HCT116 (cell line): Measurements from ENCODE around the gene SLC25A47. TPM values are rescaled to one million over a fixed set of nuclear protein-coding genes. Genes with fewer than 3 reads are reported as not detected.

Experiments used
- ATAC-seq: fragments of 200-7000 bp; cut with Tn5 transposase; 2 replicates; pipeline ENCODE4 v1.9.1; 2020; ENCODE audit warnings: mild to moderate bottlenecking, moderate library complexity
- BruUV-seq: library from RNA; stranded (reverse); fragments of 400-500 nt; replicated peaks from 2 replicates; lab custom pipeline; 2021; lab: Mats Ljungman, UMichigan
- CTCF ChIA-PET: fragments of 300-600 bp; sonication (Branson Sonifier 250); formaldehyde crosslinking; loops from one replicate; lab custom pipeline; 2021; ENCODE audit warnings: antibody characterized with exemption; lab: Charles Lee
- POLR2A ChIA-PET: fragments of 300-600, 350-600 bp; sonication (Branson Sonifier 250); formaldehyde crosslinking; loops from one replicate; lab custom pipeline; 2021; ENCODE audit warnings: antibody characterized with exemption; lab: Charles Lee
- RAD21 ChIA-PET, 2 experiments: fragments of 300-600 bp; sonication (Branson Sonifier 250); formaldehyde crosslinking; loops; one replicate each; lab custom pipeline; 2023; ENCODE audit warnings: low total read pairs in 2 of 2; ENCODE audit not compliant: uncharacterized antibody in 2 of 2, unreplicated experiment in 2 of 2, low non-redundant PET in 1 of 2; lab: Charles Lee
- DNase-seq: peaks from one replicate; pipeline ENCODE4 v3.0.0-alpha.2; 2010; ENCODE audit warnings: low read depth, low spot score
- H2AFZ ChIP-seq: fragments of 200-600 bp; shearing (Covaris generic), sonication (generic); 2 replicates; pipeline ENCODE4 v1.6.1; 2017; ENCODE audit warnings: low read depth, mixed run types, mixed read lengths, antibody characterized with exemption, low read length; ENCODE audit not compliant: poor library complexity, severe bottlenecking
- H3K27ac ChIP-seq: 2 replicates; pipeline ENCODE4 v1.5.1; 2012; ENCODE audit warnings: low read depth, low read length
- H3K27me3 ChIP-seq: fragments of 200-600 bp; sonication (generic); 2 replicates; pipeline ENCODE4 v1.6.1; 2016; ENCODE audit warnings: mixed run types, low read length, mixed read lengths; ENCODE audit not compliant: insufficient read depth
- H3K36me3 ChIP-seq, 2 experiments: fragments of 200-500 bp in 1 of 2; fragments of 200-600 bp in 1 of 2; sonication (Bioruptor generic) in 1 of 2; sonication (generic) in 1 of 2; 2 replicates each; pipeline versions ENCODE4 v1.5.1 to v1.6.1; 2014 to 2016; ENCODE audit warnings: low read length in 2 of 2, inconsistent platforms in 1 of 2, mixed read lengths in 1 of 2, mixed run types in 1 of 2; ENCODE audit not compliant: insufficient read depth in 2 of 2, control insufficient read depth in 1 of 2
- H3K4me1 ChIP-seq, 2 experiments: fragments of 200-600 bp in 1 of 2; sonication (generic) in 1 of 2; 2 replicates each; pipeline versions ENCODE4 v1.5.1 to v1.6.1; 2012 to 2017; ENCODE audit warnings: low read length in 2 of 2, inconsistent platforms in 1 of 2, mild to moderate bottlenecking in 1 of 2, mixed read lengths in 1 of 2, mixed run types in 1 of 2, moderate library complexity in 1 of 2; ENCODE audit not compliant: insufficient read depth in 2 of 2, control insufficient read depth in 1 of 2
- H3K4me2 ChIP-seq: fragments of 200-600 bp; sonication (generic); 2 replicates; pipeline ENCODE4 v1.6.1; 2017; ENCODE audit warnings: mixed run types, low read length, mixed read lengths
- H3K4me3 ChIP-seq, 2 experiments: fragments of 200-600 bp in 1 of 2; sonication (generic) in 1 of 2; replicated peaks in 1 of 2; 2 replicates each; pipeline ENCODE4 v1.5.1; 2011 to 2016; ENCODE audit warnings: low read length in 2 of 2, control low read depth in 1 of 2, low read depth in 1 of 2, mild to moderate bottlenecking in 1 of 2, mixed read lengths in 1 of 2, mixed run types in 1 of 2
- H3K79me2 ChIP-seq: fragments of 200-600 bp; sonication (generic); 2 replicates; pipeline ENCODE4 v1.6.1; 2017; ENCODE audit warnings: mild to moderate bottlenecking, mixed run types, low read length, moderate library complexity, mixed read lengths; ENCODE audit not compliant: insufficient read depth
- H3K9ac ChIP-seq: fragments of 200-600 bp; sonication (generic); 2 replicates; pipeline ENCODE4 v1.6.1; 2016; ENCODE audit warnings: low read length, mixed read lengths
- H3K9me2 ChIP-seq: fragments of 200-600 bp; sonication (generic), shearing (Covaris generic); 2 replicates; pipeline ENCODE4 v1.6.1; 2017; ENCODE audit warnings: mixed run types, mild to moderate bottlenecking, moderate library complexity; ENCODE audit not compliant: insufficient read depth
- H3K9me3 ChIP-seq, 2 experiments: fragments of 200-500 bp in 1 of 2; fragments of 200-600 bp in 1 of 2; sonication (Bioruptor generic) in 1 of 2; sonication (generic) in 1 of 2; 2 replicates each; pipeline ENCODE4 v1.6.1; 2014 to 2017; ENCODE audit warnings: low read length in 2 of 2, mixed read lengths in 2 of 2, inconsistent platforms in 1 of 2, low read depth in 1 of 2, mild to moderate bottlenecking in 1 of 2, mixed run types in 1 of 2, moderate library complexity in 1 of 2; ENCODE audit not compliant: control insufficient read depth in 1 of 2, insufficient read depth in 1 of 2
- H4K20me1 ChIP-seq: fragments of 200-600 bp; sonication (generic), shearing (Covaris generic); 2 replicates; pipeline ENCODE4 v1.6.1; 2017; ENCODE audit warnings: mixed run types, mild to moderate bottlenecking, moderate library complexity; ENCODE audit not compliant: insufficient read depth
- ATF3 ChIP-seq: IDR thresholded peaks from 2 replicates; pipeline ENCODE4 v1.6.1; 2012
- CBX3 ChIP-seq: IDR thresholded peaks from 2 replicates; pipeline ENCODE4 v1.6.1; 2012; ENCODE audit warnings: low read depth
- CEBPB ChIP-seq: IDR thresholded peaks from 2 replicates; pipeline ENCODE4 v1.6.1; 2012; ENCODE audit warnings: low read depth
- CTCF ChIP-seq, 3 experiments: fragments of 200-600 bp in 1 of 3; sonication (generic) in 1 of 3; IDR thresholded peaks in 2 of 3; conservative IDR thresholded peaks in 1 of 3; 2 replicates each; pipeline ENCODE4 v1.5.1; 2012 to 2017; ENCODE audit warnings: low read depth in 2 of 3, low read length in 2 of 3, antibody characterized with exemption in 1 of 3, borderline replicate concordance in 1 of 3, control low read depth in 1 of 3, mild to moderate bottlenecking in 1 of 3, mixed read lengths in 1 of 3, mixed run types in 1 of 3, moderate library complexity in 1 of 3; ENCODE audit not compliant: insufficient read depth in 1 of 3
- ELF1 ChIP-seq: IDR thresholded peaks from 2 replicates; pipeline ENCODE4 v1.6.1; 2012; ENCODE audit warnings: low read depth, borderline replicate concordance
- EZH2 ChIP-seq: fragments of 200-600 bp; sonication (generic); IDR thresholded peaks from 2 replicates; pipeline ENCODE4 v1.6.1; 2017; ENCODE audit warnings: antibody characterized with exemption, mixed run types
- EZH2phosphoT487 ChIP-seq: fragments of 200-600 bp; IDR thresholded peaks from 2 replicates; pipeline ENCODE4 v1.6.1; 2018; ENCODE audit warnings: antibody characterized with exemption, borderline replicate concordance
- JUND ChIP-seq: IDR thresholded peaks from 2 replicates; pipeline ENCODE4 v1.6.1; 2012
- POLR2AphosphoS5 ChIP-seq: IDR thresholded peaks from 2 replicates; pipeline ENCODE4 v1.6.1; 2011; ENCODE audit warnings: mild to moderate bottlenecking, low read depth, low read length, moderate library complexity
- RAD21 ChIP-seq: IDR thresholded peaks from 2 replicates; pipeline ENCODE4 v1.6.1; 2012; ENCODE audit warnings: low read depth, mild to moderate bottlenecking
- SIN3A ChIP-seq: IDR thresholded peaks from 2 replicates; pipeline ENCODE4 v1.6.1; 2012; ENCODE audit warnings: low read depth
- SP1 ChIP-seq: IDR thresholded peaks from 2 replicates; pipeline ENCODE4 v1.6.1; 2012; ENCODE audit warnings: low read depth
- TCF7L2 ChIP-seq: IDR thresholded peaks from 2 replicates; pipeline ENCODE4 v1.7.0; 2011; ENCODE audit warnings: borderline replicate concordance, inconsistent platforms; ENCODE audit not compliant: insufficient read depth, insufficient read length; ENCODE audit errors: extremely low read depth
- ZBTB33 ChIP-seq: IDR thresholded peaks from 2 replicates; pipeline ENCODE4 v1.6.1; 2011; ENCODE audit warnings: mild to moderate bottlenecking, low read length, moderate library complexity; ENCODE audit not compliant: insufficient replicate concordance; ENCODE audit errors: extremely low read depth
- ZFX ChIP-seq: fragments of 450-650 bp; IDR thresholded peaks from 2 replicates; pipeline ENCODE4 v1.6.1; 2017
- ZNF274 ChIP-seq: fragments of 200-500 bp; sonication (Bioruptor generic); IDR thresholded peaks from 2 replicates; pipeline ENCODE4 v1.6.1; 2014; ENCODE audit warnings: mild to moderate bottlenecking, low read depth, low read length, inconsistent platforms
- intact Hi-C: fragments of 100-400 bp; cut with micrococcal nuclease; formaldehyde crosslinking; loops from 2 replicates; pipeline ENCODE4 v1.10.0; 2022
- total RNA-seq: library from RNA; stranded (reverse); gene quantifications from one replicate; pipeline ENCODE4 v1.2.1, GENCODE V29; 2021; ENCODE audit not compliant: unreplicated experiment
- TF ChIP-seq, protein P1 (sequence below): IDR thresholded peaks from 2 replicates; pipeline ENCODE4 v1.6.1; 2012

The SLC25A47 gene
- total RNA-seq, 1 experiment from 2014 or later: 0.17 TPM

DNA sequence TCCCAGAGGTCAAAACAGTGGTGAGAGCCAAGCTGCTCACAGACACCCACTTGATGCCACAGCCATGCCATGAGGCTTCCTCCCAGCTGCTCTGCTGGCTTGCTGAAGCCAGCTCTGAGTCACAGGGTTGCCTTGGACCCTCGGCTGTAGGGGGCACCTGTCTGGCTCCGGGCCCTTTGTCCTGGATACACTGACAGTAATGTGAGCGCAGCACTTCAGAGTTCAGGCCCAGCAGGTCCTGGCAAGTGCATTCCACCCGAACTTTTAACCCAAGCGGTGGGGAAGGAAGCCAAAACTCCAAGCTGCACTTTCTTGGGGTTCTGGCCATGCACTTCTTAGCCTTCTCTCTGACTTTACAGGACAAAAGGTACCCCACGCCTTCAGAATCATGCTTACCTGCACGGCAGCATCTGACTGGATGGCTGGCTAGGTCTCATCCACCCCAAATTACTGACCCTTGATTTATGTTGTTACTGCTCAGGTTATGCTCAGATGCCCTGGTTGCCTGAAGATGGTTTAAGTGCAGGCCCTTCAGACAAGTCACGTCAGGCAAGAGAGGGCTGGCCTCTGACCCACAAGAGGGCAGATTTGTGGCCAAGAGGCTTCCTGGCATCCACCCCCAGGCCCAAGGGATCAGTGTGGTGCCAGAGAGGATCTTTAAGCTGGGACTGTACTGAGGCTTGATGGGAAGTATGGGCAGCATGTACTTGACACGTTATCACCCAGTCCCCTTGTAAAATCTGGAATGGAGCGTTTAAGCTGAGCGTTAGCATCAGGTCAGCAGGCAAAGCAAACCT lies 41.7 kb upstream of the SLC25A47 start (continued):
- TF ChIP-seq ZBTB33 (no peak), ELF1 (no peak), CTCF (IDR thresholded peaks at IDR 0.05 in 2 of 3, conservative IDR thresholded peaks at IDR 0.05 in 1 of 3; ENCODE audit: borderline replicate concordance in 1 of 3, insufficient read depth in 1 of 3, low read depth in 2 of 3, low read length in 2 of 3) (no peak), ZFX (no peak), RAD21 (no peak), CEBPB (no peak), TCF7L2 (no peak)

DNA sequence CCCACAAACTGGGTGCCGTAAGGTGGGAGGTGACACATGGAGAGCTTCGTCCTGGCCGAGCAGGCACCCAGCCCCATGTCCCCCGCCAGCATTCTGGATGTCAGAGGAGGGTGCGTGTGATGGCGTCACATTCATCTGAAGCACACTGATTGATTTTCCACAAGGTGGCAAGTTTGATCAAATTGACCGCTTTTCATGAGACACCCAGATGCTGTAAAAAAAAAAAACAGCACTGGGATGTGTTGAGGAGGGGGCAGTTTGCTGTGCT lies 41.1 kb upstream of the SLC25A47 start:
- RAD21 ChIA-PET: no interaction called here
- TF ChIP-seq RAD21 (no peak), SP1 (no peak), CBX3 (no peak), CTCF (IDR thresholded peaks at IDR 0.05 in 2 of 3, conservative IDR thresholded peaks at IDR 0.05 in 1 of 3; ENCODE audit: borderline replicate concordance in 1 of 3, insufficient read depth in 1 of 3, low read depth in 2 of 3, low read length in 2 of 3) (no peak), ELF1 (no peak), EZH2phosphoT487 (no peak), ZFX (no peak), JUND (no peak), SIN3A (no peak), POLR2AphosphoS5 (no peak), TCF7L2 (no peak), EZH2 (no peak), ATF3 (no peak), ZNF274 (no peak)
- TF ChIP-seq, protein P1, sequence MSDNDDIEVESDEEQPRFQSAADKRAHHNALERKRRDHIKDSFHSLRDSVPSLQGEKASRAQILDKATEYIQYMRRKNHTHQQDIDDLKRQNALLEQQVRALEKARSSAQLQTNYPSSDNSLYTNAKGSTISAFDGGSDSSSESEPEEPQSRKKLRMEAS: no peak

More for the DNA sequence above, 41.1 kb upstream of the SLC25A47 start:
- intact Hi-C loops: no loop called here
- no peak overlapping the region for H3K4me3 ChIP-seq
- peaks cover 20% of the 10 kb centered on the region for H4K20me1 ChIP-seq
- peaks cover 0 to 4% of the 10 kb centered on the region in 2 experiments; a peak in 2 of 4 replicates for H3K36me3 ChIP-seq
- H3K4me1 ChIP-seq: peaks cover 5 to 26% of the 10 kb centered on the region in 2 experiments; a peak in 2 of 4 replicates
- BruUV-seq: no TSS peak
- no peak overlapping the region for H2AFZ ChIP-seq
- H3K4me2 ChIP-seq: no peak overlapping the region
- CTCF ChIA-PET: interaction anchor here (1.3 kb wide), 1 partner anchor 12 kb away, joined by 6 read pairs; no protein-coding TSS in a partner anchor
- H3K27ac ChIP-seq: no peak overlapping the region
- DNase-seq (no peak), ATAC-seq (no peak)
- H3K9ac ChIP-seq: no peak overlapping the region
- H3K27me3 ChIP-seq: no peaks in the 10 kb centered on the region
- H3K9me3 ChIP-seq: no peaks in the 10 kb centered on the region
- no peaks in the 10 kb centered on the region for H3K9me2 ChIP-seq
- POLR2A ChIA-PET: interaction anchor here (1.2 kb wide), 1 partner anchor 41 kb away, joined by 4 read pairs; no protein-coding TSS in a partner anchor
- peaks cover 56% of the 10 kb centered on the region for H3K79me2 ChIP-seq
